K562 (cell line): Measurements from ENCODE around the gene MTMR12. TPM values are rescaled to one million over a fixed set of nuclear protein-coding genes. Genes with fewer than 3 reads are reported as not detected.

ENCODE experiments used
- ATAC-seq: fragments of 200-7000 bp; cut with Tn5 transposase; 3 replicates; pipeline ENCODE4 v1.9.1; 2020; ENCODE audit warnings: moderate library complexity
- BruUV-seq: library from RNA; stranded (reverse); fragments of 400-500 nt; replicated peaks from 2 replicates; lab custom pipeline; 2021; lab: Mats Ljungman, UMichigan
- CTCF ChIA-PET: fragments of 300-600 bp; formaldehyde crosslinking; extraction: SDS; loops from one replicate; lab custom pipeline; 2021; ENCODE audit warnings: low intra/inter-chr PET ratio; lab: Yijun Ruan, JAX
- POLR2A ChIA-PET: fragments of 300-600, 350-650 bp; sonication (Branson Sonifier 250); formaldehyde crosslinking; extraction: SDS; loops from one replicate; lab custom pipeline; 2021; ENCODE audit warnings: antibody characterized with exemption, inconsistent platforms; lab: Yijun Ruan, JAX
- DNase-seq, 4 experiments: peaks; one replicate each; pipeline versions ENCODE4 v3.0.0 to v3.0.0-alpha.2; 2011 to 2018; ENCODE audit warnings: low spot score in 3 of 4, mixed read lengths in 3 of 4; ENCODE audit errors: extremely low read depth in 1 of 4
- FAIRE-seq: peaks from 2 replicates; lab custom pipeline; 2011; peaks lifted over from hg19 to GRCh38; lab: Jason Lieb, UNC
- H2AFZ ChIP-seq: 2 replicates; pipeline ENCODE4 v1.6.0; 2011; ENCODE audit warnings: low read depth, low read length, control low read depth, inconsistent platforms
- H3K27ac ChIP-seq: fragments of 200-600 bp; 3 replicates; pipeline ENCODE4 v1.8.0; 2011; ENCODE audit warnings: low read depth, mild to moderate bottlenecking, control low read depth, inconsistent platforms, low read length, moderate library complexity, mixed read lengths; ENCODE audit errors: extremely low read depth
- H3K27me3 ChIP-seq, 2 experiments: fragments of 300-600 bp in 1 of 2; 2 replicates in 1 of 2; 3 replicates in 1 of 2; pipeline versions ENCODE4 v1.6.0 to v1.8.0; 2011; ENCODE audit warnings: inconsistent platforms in 2 of 2, low read length in 2 of 2, mild to moderate bottlenecking in 1 of 2, mixed read lengths in 1 of 2, moderate library complexity in 1 of 2; ENCODE audit not compliant: control insufficient read depth in 2 of 2, insufficient read depth in 2 of 2
- H3K36me3 ChIP-seq: fragments of 300-600 bp; 3 replicates; pipeline ENCODE4 v1.8.0; 2011; ENCODE audit warnings: mild to moderate bottlenecking, low read length, inconsistent platforms; ENCODE audit not compliant: control insufficient read depth, insufficient read depth
- H3K4me1 ChIP-seq, 2 experiments: fragments of 200-600 bp in 1 of 2; replicated peaks in 1 of 2; 2 replicates in 1 of 2; 3 replicates in 1 of 2; pipeline versions ENCODE4 v1.5.1 to v1.8.0; 2011; ENCODE audit warnings: inconsistent platforms in 2 of 2, low read length in 2 of 2, mild to moderate bottlenecking in 1 of 2, mixed read lengths in 1 of 2, moderate library complexity in 1 of 2; ENCODE audit not compliant: control insufficient read depth in 2 of 2, insufficient read depth in 2 of 2
- H3K4me2 ChIP-seq: 2 replicates; pipeline ENCODE4 v1.6.1; 2011; ENCODE audit warnings: low read length, control low read depth, inconsistent platforms, mixed read lengths; ENCODE audit not compliant: insufficient read depth
- H3K4me3 ChIP-seq: fragments of 200-600 bp; sonication (generic), shearing (Covaris generic); 2 replicates; pipeline ENCODE4 v1.5.1; 2016; ENCODE audit warnings: control low read depth, inconsistent platforms
- H3K79me2 ChIP-seq: fragments of 200-600 bp; 3 replicates; pipeline ENCODE4 v1.8.0; 2011; ENCODE audit warnings: low read length, inconsistent platforms; ENCODE audit not compliant: control insufficient read depth, insufficient read depth
- H3K9ac ChIP-seq, 2 experiments: 2 replicates each; pipeline versions ENCODE4 v1.6.0 to v1.6.1; 2011; ENCODE audit warnings: low read depth in 2 of 2, low read length in 2 of 2, control low read depth in 1 of 2, inconsistent platforms in 1 of 2, mild to moderate bottlenecking in 1 of 2, mixed read lengths in 1 of 2; ENCODE audit not compliant: insufficient read depth in 1 of 2
- H3K9me1 ChIP-seq: one replicate; pipeline ENCODE4 v1.6.0; 2011; ENCODE audit warnings: inconsistent platforms, mild to moderate bottlenecking, low read length, moderate library complexity; ENCODE audit not compliant: control insufficient read depth, insufficient read depth
- H3K9me3 ChIP-seq: replicated peaks from 2 replicates; pipeline ENCODE4 v1.5.1; 2011; ENCODE audit warnings: low read depth, low read length, inconsistent platforms; ENCODE audit not compliant: control insufficient read depth, insufficient read depth
- H4K20me1 ChIP-seq: replicated peaks from 2 replicates; pipeline ENCODE4 v1.6.1; 2011; ENCODE audit warnings: low read length, inconsistent platforms, mixed read lengths; ENCODE audit not compliant: control insufficient read depth, insufficient read depth
- CHD4 ChIP-seq: fragments of 200-600 bp; sonication (generic); IDR thresholded peaks from 3 replicates; pipeline ENCODE4 v1.6.1; 2012; ENCODE audit warnings: low read depth, mild to moderate bottlenecking, mixed read lengths, low read length, inconsistent platforms; ENCODE audit not compliant: insufficient read depth, insufficient replicate concordance, poor library complexity, severe bottlenecking
- EGR1 ChIP-seq: fragments of 450-650 bp; conservative IDR thresholded peaks from 2 replicates; pipeline ENCODE4 v1.6.1; 2017; ENCODE audit warnings: mild to moderate bottlenecking
- HCFC1 ChIP-seq: IDR thresholded peaks from 2 replicates; pipeline ENCODE4 v1.6.1; 2012; ENCODE audit warnings: low read depth, low read length, improper control_type of control experiment
- ILF3 ChIP-seq: fragments of 450-650 bp; IDR thresholded peaks from 2 replicates; pipeline ENCODE4 v1.6.1; 2018; ENCODE audit warnings: antibody characterized with exemption, mild to moderate bottlenecking, moderate library complexity, borderline replicate concordance
- NELFE ChIP-seq: IDR thresholded peaks from 2 replicates; pipeline ENCODE4 v1.6.1; 2011; ENCODE audit warnings: mild to moderate bottlenecking; ENCODE audit not compliant: insufficient read depth, insufficient read length
- ZC3H11A ChIP-seq: IDR thresholded peaks from 2 replicates; pipeline ENCODE4 v1.6.1; 2012; ENCODE audit warnings: low read depth, low read length, improper control_type of control experiment
- ZNF77 ChIP-seq: fragments of 250-450 bp; sonication (Bioruptor Pico); IDR thresholded peaks from 2 replicates; pipeline ENCODE4 v1.5.0; 2020
- ZNF830 ChIP-seq: fragments of 250-450 bp; sonication (Bioruptor Pico); IDR thresholded peaks from 2 replicates; pipeline ENCODE4 v1.5.0; 2021; ENCODE audit warnings: mild to moderate bottlenecking
- WGBS: fragments of 100-300 bp; shearing (Covaris generic); methylation state at CpG from one replicate; pipeline ENCODE4 v1.1.6; 2016; ENCODE audit warnings: low coverage, mixed read lengths; ENCODE audit not compliant: insufficient coverage; ENCODE audit errors: missing lambda C conversion rate; 5-methylcytosine and 5-hydroxymethylcytosine counted together
- in situ Hi-C: fragments of 300-500 bp; cut with MboI; formaldehyde crosslinking; loops from 4 replicates; pipeline ENCODE4 v1.15.0; 2018; ENCODE audit warnings: inconsistent platforms, mixed read lengths
- intact Hi-C: fragments of 100-400 bp; cut with micrococcal nuclease; formaldehyde crosslinking; loops from 2 replicates; pipeline ENCODE4 v1.14.2; 2022
- polyA plus RNA-seq, 8 experiments: library from polyadenylated mRNA; depleted of rRNA in 4 of 8; stranded (reverse) in 5 of 8; unstranded in 3 of 8; fragments of >200 nt; fragmentation: Nextera tagmentation in 2 of 8; fragmentation: Illumina TruSeq in 1 of 8; extraction: Ambion mirVana in 2 of 8; extraction: Trizol in 1 of 8; gene quantifications; 2 replicates each; pipeline versions ENCODE4 v1.2.1 to v1.2.3, GENCODE V29; 2011 to 2014; ENCODE audit warnings: inconsistent platforms in 1 of 8, missing spikeins in 1 of 8
- total RNA-seq, 7 experiments: library from RNA; depleted of rRNA in 6 of 7; stranded (reverse); fragments of >200 nt in 6 of 7; fragmentation: Illumina TruSeq in 2 of 7; extraction: Trizol in 2 of 7; gene quantifications; 2 replicates each; pipeline versions ENCODE4 v1.2.1 to v1.2.3, GENCODE V29; 2011 to 2021; ENCODE audit warnings: low replicate concordance in 1 of 7

Gene MTMR12
- total and polyA plus RNA-seq, 9 of the 15 experiments (the other 6 are each of a cell fraction or from before 2014, with no cell fraction given): 4.0 to 28.7 (median 17.1) TPM

DNA sequence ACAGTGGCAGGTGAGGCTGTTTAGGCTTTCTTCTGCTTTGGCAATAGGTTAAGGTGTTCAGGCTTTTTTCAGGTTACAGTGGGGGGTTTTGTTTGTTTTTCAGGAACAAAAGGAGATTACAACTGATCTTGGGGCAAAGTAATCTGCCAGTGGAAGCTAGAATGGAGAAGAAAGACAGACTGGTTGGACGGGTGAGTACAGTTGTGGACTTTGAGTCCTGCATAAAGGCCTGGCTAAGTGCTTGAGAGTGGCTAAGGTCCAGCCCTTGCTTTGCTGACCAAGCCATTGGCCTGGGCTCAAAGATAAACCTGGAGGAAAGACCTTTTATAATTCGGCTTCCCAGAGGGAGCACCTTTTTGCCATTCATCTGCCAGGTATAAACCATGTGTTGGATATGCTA lies 63.1 kb downstream of the MTMR12 start:
- H3K4me3 ChIP-seq: no peak overlapping the region
- no peak for FAIRE-seq
- WGBS: 62% methylated on average over 2 of the region's 2 CpGs
- no peak for ATAC-seq
- in situ Hi-C loops: no loop called here
- H3K4me1 ChIP-seq: no peaks in the 10 kb centered on the region
- no peaks in the 10 kb centered on the region for H4K20me1 ChIP-seq
- no peaks in the 10 kb centered on the region for H3K79me2 ChIP-seq
- BruUV-seq: no TSS peak
- no peak overlapping the region for H2AFZ ChIP-seq
- H3K36me3 ChIP-seq: peaks cover 55% of the 10 kb centered on the region
- H3K9me1 ChIP-seq: no peaks in the 10 kb centered on the region
- ChIA-PET CTCF (no interaction called here), POLR2A (interaction anchor here (0.6 to 1.6 kb wide), 5 partner anchors 8 to 195 kb away, joined by 3 to 5 read pairs (median 3); partner anchors contain the start of gene ZFR)
- no peak overlapping the region for H3K27ac ChIP-seq
- intact Hi-C loops: no loop called here
- no peak overlapping the region for H3K4me2 ChIP-seq
- no peaks in the 10 kb centered on the region for H3K9me3 ChIP-seq
- no peak for TF ChIP-seq NELFE
- no peak for TF ChIP-seq ZNF830 (CRISPR knock-in tag)
- no peak for TF ChIP-seq CHD4
- TF ChIP-seq ILF3: no peak
- TF ChIP-seq ZC3H11A: no peak
- TF ChIP-seq HCFC1: no peak
- TF ChIP-seq EGR1: no peak
- no peak for TF ChIP-seq ZNF77 (CRISPR knock-in tag)
- no peak for DNase-seq
- no peaks in the 10 kb centered on the region for H3K27me3 ChIP-seq
- H3K9ac ChIP-seq: no peak overlapping the region
